Colonic mucosa (tissue), 4 donors: Measurements from ENCODE around the gene MYO9B. TPM values are rescaled to one million over a fixed set of nuclear protein-coding genes. Genes with fewer than 3 reads are reported as not detected.
"Not testable (repeated sequence)": the region's sequence is repeated elsewhere in the genome, so short reads cannot be mapped to it uniquely, and the experiment has no call there.

Experiments used
- DNase-seq: peaks from one replicate; pipeline ENCODE4 v3.0.0-alpha.2; 2020
- H3K27ac ChIP-seq: fragments of 200-600 bp; one replicate; pipeline ENCODE4 v1.8.0; 2021
- H3K27me3 ChIP-seq: fragments of 200-600 bp; one replicate; pipeline ENCODE4 v1.8.0; 2021
- H3K36me3 ChIP-seq: fragments of 200-600 bp; one replicate; pipeline ENCODE4 v1.8.0; 2021
- H3K4me1 ChIP-seq: fragments of 200-600 bp; one replicate; pipeline ENCODE4 v1.8.0; 2021; ENCODE audit warnings: mild to moderate bottlenecking
- H3K4me3 ChIP-seq: fragments of 200-600 bp; one replicate; pipeline ENCODE4 v1.8.0; 2021
- H3K9ac ChIP-seq, 2 donors: one replicate each; pipeline ENCODE4 v1.7.0; 2013; ENCODE audit warnings: control low read depth in 2 of 2, low read depth in 2 of 2, low read length in 2 of 2
- H3K9me3 ChIP-seq: fragments of 200-600 bp; one replicate; pipeline ENCODE4 v1.8.0; 2021
- CTCF ChIP-seq: fragments of 200-600 bp; IDR thresholded peaks from one replicate; pipeline ENCODE4 v1.8.0; 2022; ENCODE audit warnings: antibody characterized with exemption, mild to moderate bottlenecking
- intact Hi-C: fragments of 100-400 bp; cut with DNase I; formaldehyde crosslinking; loops from one replicate; pipeline ENCODE4 v1.14.1; 2022
- total RNA-seq, 2 donors: library from RNA; stranded (reverse); fragmentation: NEBNext Ultra II Directional in 1 of 2; extraction: Animal tissue kit (Norgen Biotek cat#: 25700) in 1 of 2; gene quantifications; one replicate each; pipeline ENCODE4 v1.2.1, GENCODE V29; 2021
- donor health status: healthy.
- donor health status: DM: no; HTN: no; CAD: no.
- donor health status: DM: no; HTN: no; CAD: no.

The MYO9B gene
- total RNA-seq, 2 donors from 2014 or later = 56.5 to 89.2 TPM

- Histone ChIP-seq H3K27ac (no peak overlapping the region), H3K9me3 (no peaks in the 10 kb centered on the region), H3K27me3 (no peaks in the 10 kb centered on the region), H3K9ac (no peak overlapping the region), H3K4me3 (no peak overlapping the region), H3K36me3 (peaks cover 6% of the 10 kb centered on the region), H3K4me1 (no peaks in the 10 kb centered on the region)
- DNase-seq = no peak
- no peak for TF ChIP-seq CTCF
- intact Hi-C loops = no loop called here
These were observed 84.2 kb downstream of the MYO9B start for GRCh38 chr19:17159466-17160393.

DNA sequence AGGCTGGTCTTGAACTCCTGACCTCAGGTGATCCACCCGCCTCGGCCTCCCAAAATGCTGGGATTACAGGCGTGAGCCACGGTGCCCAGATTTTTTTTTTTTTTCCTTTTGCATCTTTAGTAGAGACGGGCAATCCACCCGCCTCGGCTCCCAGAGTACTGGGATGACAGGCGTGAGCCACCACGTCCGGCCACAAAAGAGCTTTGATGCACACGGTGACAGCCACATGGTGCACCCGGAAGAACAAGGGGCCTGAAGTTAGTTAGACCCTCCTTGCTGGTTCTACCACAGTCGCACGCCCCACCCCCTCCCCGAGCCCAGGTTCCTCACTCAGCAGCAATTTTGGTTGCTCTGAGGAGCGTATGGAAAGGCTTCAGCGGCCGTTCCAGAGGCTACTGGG lies 85.3 kb downstream of the MYO9B start:
- no peak overlapping the region for H3K4me3 ChIP-seq
- no peaks in the 10 kb centered on the region for H3K4me1 ChIP-seq
- no peaks in the 10 kb centered on the region for H3K27me3 ChIP-seq
- no peak overlapping the region for H3K27ac ChIP-seq
- no peak for DNase-seq
- intact Hi-C loops = no loop called here
- H3K36me3 ChIP-seq = peaks cover 6% of the 10 kb centered on the region
- TF ChIP-seq CTCF = no peak
- no peaks in the 10 kb centered on the region for H3K9me3 ChIP-seq
- no peak overlapping the region for H3K9ac ChIP-seq

GRCh38 chr19:17162131-17162530 lies 86.6 kb downstream of the MYO9B start:
- H3K4me3 ChIP-seq, H3K4me1 ChIP-seq, H3K36me3 ChIP-seq, H3K27ac ChIP-seq, DNase-seq, H3K9ac ChIP-seq, intact Hi-C loops, H3K9me3 ChIP-seq, H3K27me3 ChIP-seq: not testable (repeated sequence)

DNA sequence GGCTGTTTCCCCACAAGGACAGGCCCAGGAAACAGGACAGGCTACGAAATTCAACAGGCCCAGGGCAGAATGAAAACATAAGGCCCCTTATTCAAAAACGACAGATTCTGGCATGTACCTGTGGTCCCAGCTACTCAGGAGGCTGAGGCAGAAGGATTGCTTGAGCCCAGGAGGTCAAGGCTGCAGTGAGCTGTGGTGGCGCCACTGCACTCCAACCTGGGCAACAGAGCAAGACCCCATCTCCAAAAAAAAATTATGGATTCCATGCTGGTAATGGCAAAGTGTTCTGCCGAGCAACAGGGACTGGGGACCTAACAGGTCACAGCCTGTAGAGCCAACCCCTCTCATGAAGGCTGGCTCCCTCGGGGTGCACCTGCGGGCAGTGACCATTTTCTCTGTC lies 87.0 kb downstream of the MYO9B start:
- H3K9ac ChIP-seq = no peak overlapping the region
- no peak for DNase-seq
- no peak for TF ChIP-seq CTCF
- H3K4me3 ChIP-seq = no peak overlapping the region
- H3K4me1 ChIP-seq = no peaks in the 10 kb centered on the region
- H3K27ac ChIP-seq = no peak overlapping the region
- H3K36me3 ChIP-seq = peaks cover 6% of the 10 kb centered on the region
- no peaks in the 10 kb centered on the region for H3K9me3 ChIP-seq
- intact Hi-C loops = no loop called here
- no peaks in the 10 kb centered on the region for H3K27me3 ChIP-seq

DNA sequence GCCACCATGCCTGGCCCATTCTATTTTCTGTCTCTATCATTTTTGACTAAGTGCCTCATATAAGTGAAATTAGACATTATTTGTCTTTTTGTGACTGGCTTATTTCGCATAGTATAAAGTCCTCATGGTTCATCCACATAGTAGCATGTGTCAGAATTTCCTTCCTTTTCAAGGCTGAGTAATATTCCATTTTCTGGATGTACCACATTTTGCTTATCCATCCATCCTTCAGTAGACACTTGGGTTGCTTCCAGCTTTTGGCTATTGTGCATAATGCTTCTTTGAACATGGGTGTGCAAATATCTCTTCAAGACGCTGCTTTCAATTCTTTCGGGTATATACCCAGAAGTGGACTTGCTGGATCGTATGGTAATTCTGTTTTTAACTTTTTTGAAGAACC lies 88.1 kb downstream of the MYO9B start:
- H3K4me1 ChIP-seq = no peaks in the 10 kb centered on the region
- H3K9me3 ChIP-seq = no peaks in the 10 kb centered on the region
- intact Hi-C loops = no loop called here
- H3K36me3 ChIP-seq = peaks cover 15% of the 10 kb centered on the region
- H3K27me3 ChIP-seq = no peaks in the 10 kb centered on the region
- H3K27ac ChIP-seq = no peak overlapping the region
- DNase-seq = no peak
- H3K4me3 ChIP-seq = no peak overlapping the region
- no peak for TF ChIP-seq CTCF
- no peak overlapping the region for H3K9ac ChIP-seq

DNA sequence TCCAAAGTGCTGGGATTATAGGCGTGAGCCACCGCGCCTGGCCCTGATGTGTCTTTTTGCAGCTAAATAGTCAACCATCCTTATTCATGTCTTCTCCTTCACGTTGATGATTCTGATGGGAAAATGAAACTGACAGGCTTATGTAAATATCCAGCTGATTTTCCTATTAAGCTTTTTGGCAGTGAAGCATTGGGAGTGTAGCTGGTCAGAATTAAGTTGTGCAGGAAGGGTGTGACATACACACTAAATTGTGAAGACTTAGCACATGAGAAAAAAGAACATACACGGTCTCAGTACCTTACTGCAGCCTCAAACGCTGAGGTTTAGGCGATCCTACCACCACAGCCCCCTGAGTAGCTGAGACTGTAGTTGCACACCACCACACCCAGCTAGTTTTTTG lies 89.1 kb downstream of the MYO9B start:
- Histone ChIP-seq H3K27ac (no peak overlapping the region), H3K9me3 (no peaks in the 10 kb centered on the region), H3K9ac (no peak overlapping the region), H3K27me3 (no peaks in the 10 kb centered on the region), H3K4me1 (no peaks in the 10 kb centered on the region), H3K36me3 (peaks cover 15% of the 10 kb centered on the region), H3K4me3 (no peak overlapping the region)
- no peak for DNase-seq
- intact Hi-C loops = no loop called here
- TF ChIP-seq CTCF = no peak
